T-cell (primary cell): ENCODE data around the gene PLCG2. TPM values are rescaled to one million over a fixed set of nuclear protein-coding genes. Genes with fewer than 3 reads are reported as not detected.

Experiments used
- ATAC-seq, 4 experiments: fragments of 200-7000 bp in 3 of 4; fragments of 150-1000 bp in 1 of 4; cut with Tn5 transposase; replicated peaks in 1 of 4; 1 replicate in 3 of 4; 2 replicates in 1 of 4; pipeline ENCODE4 v1.10.0; 2021; ENCODE audit warnings: moderate library complexity in 3 of 4, mild to moderate bottlenecking in 2 of 4, moderate number of reproducible peaks in 1 of 4
- CTCF ChIA-PET, 2 donors: fragments of 300-600 bp; sonication (Branson Sonifier 250); formaldehyde crosslinking; loops; one replicate each; lab custom pipeline; 2022; ENCODE audit warnings: antibody characterized with exemption in 2 of 2; lab: Charles Lee
- POLR2A ChIA-PET, 2 donors: fragments of 300-600 bp; sonication (Branson Sonifier 250); formaldehyde crosslinking; loops; one replicate each; lab custom pipeline; 2022; ENCODE audit warnings: antibody characterized with exemption in 2 of 2; lab: Charles Lee
- DNase-seq, 35 experiments: peaks; one replicate each; pipeline versions ENCODE4 v3.0.0 to v3.0.0-alpha.2; 2013 to 2023
- H3K27ac ChIP-seq: one replicate; pipeline ENCODE4 v1.5.1; 2013; ENCODE audit warnings: low read length
- H3K27me3 ChIP-seq, 2 experiments: replicated peaks in 1 of 2; 1 replicate in 1 of 2; 2 replicates in 1 of 2; pipeline versions ENCODE4 v1.6.1 to v1.7.0; 2013; ENCODE audit warnings: low read length in 1 of 2, mixed read lengths in 1 of 2; ENCODE audit not compliant: control insufficient read depth in 2 of 2, insufficient read depth in 2 of 2; ENCODE audit errors: extremely low read depth in 1 of 2
- H3K36me3 ChIP-seq, 2 donors: 1 replicate in 1 of 2; 2 replicates in 1 of 2; pipeline versions ENCODE4 v1.6.1 to v1.7.0; 2013; ENCODE audit warnings: low read length in 1 of 2; ENCODE audit not compliant: control insufficient read depth in 2 of 2, insufficient read depth in 1 of 2; ENCODE audit errors: extremely low read depth in 1 of 2
- H3K4me1 ChIP-seq, 2 experiments: 1 replicate in 1 of 2; 2 replicates in 1 of 2; pipeline versions ENCODE4 v1.6.1 to v1.7.0; 2013; ENCODE audit warnings: low read length in 2 of 2, mixed read lengths in 1 of 2; ENCODE audit not compliant: insufficient read depth in 2 of 2, control insufficient read depth in 1 of 2; ENCODE audit errors: extremely low read depth in 1 of 2
- H3K4me3 ChIP-seq, 2 donors: 1 replicate in 1 of 2; 2 replicates in 1 of 2; pipeline versions ENCODE4 v1.5.1 to v1.7.0; 2013; ENCODE audit warnings: mild to moderate bottlenecking in 2 of 2, low read length in 1 of 2, moderate library complexity in 1 of 2; ENCODE audit not compliant: control insufficient read depth in 1 of 2; ENCODE audit errors: extremely low read depth in 1 of 2
- H3K9me3 ChIP-seq: 2 replicates; pipeline ENCODE4 v1.7.0; 2013
- H3K27ac Mint-ChIP-seq, 2 donors: one replicate each; pipeline ENCODE4 v1.8.0; 2020 to 2021; ENCODE audit warnings: mild to moderate bottlenecking in 2 of 2, mixed read lengths in 2 of 2
- H3K27me3 Mint-ChIP-seq, 2 donors: one replicate each; pipeline ENCODE4 v1.8.0; 2021 to 2022; ENCODE audit warnings: mixed read lengths in 2 of 2
- H3K36me3 Mint-ChIP-seq: one replicate; pipeline ENCODE4 v1.8.0; 2021; ENCODE audit warnings: mixed read lengths
- H3K4me1 Mint-ChIP-seq, 3 donors: one replicate each; pipeline ENCODE4 v1.8.0; 2020 to 2022; ENCODE audit warnings: mixed read lengths in 3 of 3, mild to moderate bottlenecking in 1 of 3
- H3K4me3 Mint-ChIP-seq, 3 donors: one replicate each; pipeline ENCODE4 v1.8.0; 2020 to 2022; ENCODE audit warnings: mild to moderate bottlenecking in 3 of 3, mixed read lengths in 3 of 3, moderate library complexity in 3 of 3
- H3K9me3 Mint-ChIP-seq, 3 donors: one replicate each; pipeline ENCODE4 v1.8.0; 2020 to 2022; ENCODE audit warnings: mixed read lengths in 3 of 3
- WGBS: methylation state at CpG from one replicate; pipeline ENCODE4 v1.1.5; 2013; ENCODE audit warnings: missing lambda C conversion rate; ENCODE audit not compliant: insufficient coverage; 5-methylcytosine and 5-hydroxymethylcytosine counted together
- total RNA-seq, 35 experiments: library from RNA in 6 of 35; stranded (reverse) in 6 of 35; fragments of 120-200 nt in 1 of 35; gene quantifications; one replicate each; pipeline versions ENCODE4 v1.2.1 to v1.2.4 and lab custom pipeline; 2013 to 2026

PLCG2 gene
- total RNA-seq, 5 donors from 2014 or later (not counting 1 experiment from before 2014, with no cell fraction given), result 7.5 to 27.1 (median 12.1) TPM

GRCh38 chr16:81913222-81913621 is 134.1 kb downstream of the PLCG2 start:
- Mint-ChIP-seq H3K4me3 (no peak overlapping the region), H3K27me3 (no peaks in the 10 kb centered on the region), H3K36me3 (no peaks in the 10 kb centered on the region), H3K9me3 (no peaks in the 10 kb centered on the region), H3K4me1 (no peaks in the 10 kb centered on the region), H3K27ac (no peak overlapping the region)
- Histone ChIP-seq H3K9me3 (no peaks in the 10 kb centered on the region), H3K4me3 (no peak overlapping the region), H3K27me3 (no peaks in the 10 kb centered on the region), H3K4me1 (no peaks in the 10 kb centered on the region), H3K36me3 (peaks cover 0 to 4% of the 10 kb centered on the region in 2 donors), H3K27ac (no peak overlapping the region)
- DNase-seq, result no peak
- no peak for ATAC-seq
- 93% methylated on average over 2 of the region's 5 CpGs for WGBS
- ChIA-PET POLR2A (no interaction called here), CTCF (no interaction called here)

DNA sequence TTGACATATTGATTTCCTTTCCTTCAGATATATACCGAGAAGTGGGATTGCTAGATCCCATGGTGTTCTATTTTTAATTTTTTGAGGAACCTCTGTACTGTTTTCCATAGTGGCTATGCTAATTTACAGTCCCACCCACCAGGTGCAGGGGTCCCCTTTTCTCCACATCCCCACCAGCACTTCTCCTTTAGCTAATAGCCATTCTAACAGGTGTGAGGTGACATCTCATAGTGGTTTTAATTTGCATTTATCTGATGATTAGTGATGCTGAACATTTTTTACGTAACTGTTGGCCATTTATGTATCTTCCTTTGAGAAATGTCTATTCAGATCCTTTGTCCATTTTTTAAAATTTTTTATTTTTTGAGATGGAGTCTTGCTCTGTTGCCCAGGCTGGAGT is 138.3 kb downstream of the PLCG2 start:
- no peaks in the 10 kb centered on the region for H3K9me3 Mint-ChIP-seq
- H3K36me3 ChIP-seq, result peaks cover 0 to 9% of the 10 kb centered on the region in 2 donors
- ChIA-PET CTCF (no interaction called here), POLR2A (no interaction called here)
- DNase-seq, result no peak
- no peak overlapping the region for H3K27ac ChIP-seq
- no peaks in the 10 kb centered on the region for H3K4me1 Mint-ChIP-seq
- no peaks in the 10 kb centered on the region for H3K27me3 Mint-ChIP-seq
- no peak overlapping the region for H3K4me3 Mint-ChIP-seq
- H3K9me3 ChIP-seq, result no peaks in the 10 kb centered on the region
- H3K4me1 ChIP-seq, result no peaks in the 10 kb centered on the region
- H3K36me3 Mint-ChIP-seq, result no peaks in the 10 kb centered on the region
- no CpG with 5 or more reads among the region's 2 CpGs for WGBS
- no peak for ATAC-seq
- H3K4me3 ChIP-seq, result no peak overlapping the region
- H3K27ac Mint-ChIP-seq, result no peak overlapping the region
- no peaks in the 10 kb centered on the region for H3K27me3 ChIP-seq

DNA sequence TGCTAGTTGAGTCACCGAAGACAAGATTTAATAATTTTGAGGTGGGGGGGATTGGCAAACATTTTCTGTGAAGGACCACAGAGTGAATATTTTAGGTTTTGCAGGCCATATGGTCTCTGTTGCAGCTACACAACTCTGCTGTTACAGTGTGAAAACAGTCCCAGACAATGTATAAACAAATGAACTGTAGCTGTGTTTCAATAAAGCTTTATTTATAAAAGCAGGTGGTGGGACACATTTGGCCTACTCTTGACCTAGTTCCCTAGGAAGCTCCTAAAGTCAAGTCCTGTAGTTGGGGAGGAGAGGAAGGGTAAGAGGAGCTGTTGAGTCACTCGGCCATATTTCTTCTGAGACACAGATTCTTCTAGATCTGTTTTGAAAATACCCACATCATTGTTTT is 139.8 kb downstream of the PLCG2 start:
- H3K4me3 ChIP-seq, result no peak overlapping the region
- no peaks in the 10 kb centered on the region for H3K4me1 Mint-ChIP-seq
- no peak overlapping the region for H3K4me3 Mint-ChIP-seq
- no peaks in the 10 kb centered on the region for H3K9me3 ChIP-seq
- DNase-seq (no peak), ATAC-seq (no peak)
- no peaks in the 10 kb centered on the region for H3K9me3 Mint-ChIP-seq
- ChIA-PET CTCF (no interaction called here), POLR2A (no interaction called here)
- 89% methylated on average over 1 of the region's 2 CpGs for WGBS
- no peak overlapping the region for H3K27ac Mint-ChIP-seq
- no peaks in the 10 kb centered on the region for H3K36me3 Mint-ChIP-seq
- H3K27me3 Mint-ChIP-seq, result no peaks in the 10 kb centered on the region
- H3K27ac ChIP-seq, result no peak overlapping the region
- H3K27me3 ChIP-seq, result no peaks in the 10 kb centered on the region
- peaks cover 0 to 5% of the 10 kb centered on the region in 2 donors for H3K36me3 ChIP-seq
- no peaks in the 10 kb centered on the region for H3K4me1 ChIP-seq

GRCh38 chr16:81920498-81920897 is 141.4 kb downstream of the PLCG2 start:
- H3K36me3 ChIP-seq, result peaks cover 0 to 5% of the 10 kb centered on the region in 2 donors

GRCh38 chr16:81921085-81921814 is 142.2 kb downstream of the PLCG2 start:
- Histone ChIP-seq H3K4me1 (no peaks in the 10 kb centered on the region), H3K27me3 (no peaks in the 10 kb centered on the region), H3K9me3 (no peaks in the 10 kb centered on the region), H3K36me3 (peaks cover 0 to 5% of the 10 kb centered on the region in 2 donors), H3K27ac (no peak overlapping the region), H3K4me3 (no peak overlapping the region)
- ATAC-seq (no peak), DNase-seq (no peak)
- 100% methylated on average over 1 of the region's 12 CpGs for WGBS
- H3K36me3 Mint-ChIP-seq, result no peaks in the 10 kb centered on the region
- H3K4me3 Mint-ChIP-seq, result no peak overlapping the region
- H3K27me3 Mint-ChIP-seq, result no peaks in the 10 kb centered on the region
- H3K9me3 Mint-ChIP-seq, result no peaks in the 10 kb centered on the region
- no peaks in the 10 kb centered on the region for H3K4me1 Mint-ChIP-seq
- H3K27ac Mint-ChIP-seq, result no peak overlapping the region
- POLR2A ChIA-PET, result no interaction called here
- CTCF ChIA-PET, result no interaction called here

More at GRCh38 chr16:81920498-81920897, 141.4 kb downstream of the PLCG2 start:
- Mint-ChIP-seq H3K9me3 (no peaks in the 10 kb centered on the region), H3K27me3 (no peaks in the 10 kb centered on the region), H3K36me3 (no peaks in the 10 kb centered on the region), H3K4me3 (no peak overlapping the region), H3K4me1 (no peaks in the 10 kb centered on the region), H3K27ac (no peak overlapping the region)
- no peak overlapping the region for H3K27ac ChIP-seq
- DNase-seq (no peak), ATAC-seq (no peak)
- H3K4me1 ChIP-seq, result no peaks in the 10 kb centered on the region
- no peaks in the 10 kb centered on the region for H3K9me3 ChIP-seq
- POLR2A ChIA-PET, result no interaction called here
- H3K4me3 ChIP-seq, result no peak overlapping the region
- H3K27me3 ChIP-seq, result no peaks in the 10 kb centered on the region
- 92% methylated on average over 4 of the region's 4 CpGs for WGBS
- CTCF ChIA-PET, result no interaction called here

DNA sequence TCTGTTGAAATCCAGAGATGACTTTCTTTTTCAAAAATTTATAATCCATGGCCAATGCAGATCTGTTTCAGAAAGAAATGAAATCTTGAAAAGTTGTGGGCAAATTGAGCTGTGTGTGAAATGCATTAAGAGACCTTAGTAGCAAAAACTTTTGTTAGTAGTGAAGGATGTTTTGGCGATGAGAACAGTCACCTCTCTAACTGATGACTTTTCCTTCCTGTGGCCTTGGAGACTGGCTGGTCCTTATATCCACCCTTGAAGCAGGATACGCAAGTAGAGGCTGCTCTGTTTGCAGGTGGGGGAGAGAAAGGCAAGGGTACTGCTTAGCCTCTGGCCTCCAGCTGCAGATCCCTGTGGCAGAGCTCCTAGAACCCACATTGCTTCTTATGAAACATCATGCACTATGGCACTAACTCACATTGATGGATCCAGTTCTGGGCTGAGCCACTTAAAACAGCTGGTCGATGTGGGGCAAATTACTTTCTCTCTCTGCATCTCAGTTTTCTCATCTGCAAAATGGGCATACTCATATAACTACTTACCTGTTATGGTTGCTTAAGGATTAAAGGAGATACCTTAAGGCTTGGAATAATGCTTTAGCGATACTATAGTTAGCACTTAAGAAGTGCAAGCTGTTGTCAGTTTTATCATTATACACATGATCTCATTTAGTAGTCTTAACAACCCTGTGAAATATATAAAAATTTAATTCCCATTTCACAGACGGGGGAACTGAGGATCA is 142.9 kb downstream of the PLCG2 start:
- 80% methylated on average over 1 of the region's 5 CpGs for WGBS
- no peak for DNase-seq
- H3K4me1 Mint-ChIP-seq, result no peaks in the 10 kb centered on the region
- no peak overlapping the region for H3K27ac ChIP-seq
- ChIA-PET POLR2A (no interaction called here), CTCF (no interaction called here)
- ATAC-seq, result no peak
- H3K27me3 ChIP-seq, result no peaks in the 10 kb centered on the region
- H3K27ac Mint-ChIP-seq, result no peak overlapping the region
- no peaks in the 10 kb centered on the region for H3K9me3 Mint-ChIP-seq
- no peaks in the 10 kb centered on the region for H3K27me3 Mint-ChIP-seq
- H3K4me3 Mint-ChIP-seq, result no peak overlapping the region
- peaks cover 0 to 5% of the 10 kb centered on the region in 2 donors for H3K36me3 ChIP-seq
- no peaks in the 10 kb centered on the region for H3K9me3 ChIP-seq
- no peaks in the 10 kb centered on the region for H3K36me3 Mint-ChIP-seq
- H3K4me3 ChIP-seq, result no peak overlapping the region
- H3K4me1 ChIP-seq, result no peaks in the 10 kb centered on the region
